ENCODE results near the gene TTC7B. TPM values are rescaled to one million over a fixed set of nuclear protein-coding genes. Genes with fewer than 3 reads are reported as not detected.
A peak's percentile ranks its signal among the peaks of the same experiment; 100 is the strongest.
"Not testable (repeated sequence)": the region's sequence is repeated elsewhere in the genome, so short reads cannot be mapped to it uniquely, and the experiment has no call there.

Gene TTC7B, protein sequence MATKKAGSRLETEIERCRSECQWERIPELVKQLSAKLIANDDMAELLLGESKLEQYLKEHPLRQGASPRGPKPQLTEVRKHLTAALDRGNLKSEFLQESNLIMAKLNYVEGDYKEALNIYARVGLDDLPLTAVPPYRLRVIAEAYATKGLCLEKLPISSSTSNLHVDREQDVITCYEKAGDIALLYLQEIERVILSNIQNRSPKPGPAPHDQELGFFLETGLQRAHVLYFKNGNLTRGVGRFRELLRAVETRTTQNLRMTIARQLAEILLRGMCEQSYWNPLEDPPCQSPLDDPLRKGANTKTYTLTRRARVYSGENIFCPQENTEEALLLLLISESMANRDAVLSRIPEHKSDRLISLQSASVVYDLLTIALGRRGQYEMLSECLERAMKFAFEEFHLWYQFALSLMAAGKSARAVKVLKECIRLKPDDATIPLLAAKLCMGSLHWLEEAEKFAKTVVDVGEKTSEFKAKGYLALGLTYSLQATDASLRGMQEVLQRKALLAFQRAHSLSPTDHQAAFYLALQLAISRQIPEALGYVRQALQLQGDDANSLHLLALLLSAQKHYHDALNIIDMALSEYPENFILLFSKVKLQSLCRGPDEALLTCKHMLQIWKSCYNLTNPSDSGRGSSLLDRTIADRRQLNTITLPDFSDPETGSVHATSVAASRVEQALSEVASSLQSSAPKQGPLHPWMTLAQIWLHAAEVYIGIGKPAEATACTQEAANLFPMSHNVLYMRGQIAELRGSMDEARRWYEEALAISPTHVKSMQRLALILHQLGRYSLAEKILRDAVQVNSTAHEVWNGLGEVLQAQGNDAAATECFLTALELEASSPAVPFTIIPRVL
- polyA plus RNA-seq (2013, experiment 1 of 2) = 15.6 TPM
- polyA plus RNA-seq (2013, experiment 2 of 2) = 17.0 TPM

GRCh38 chr14:90815822-90816662 is at the start of gene TTC7B:
TSS of gene TTC7B (minus strand) at chr14:90816430. CDS start at chr14:90816295, 135 bp downstream.
- no peak within 1 kb of the TSS for H2BK15ac ChIP-seq (replicated peaks; ENCODE audit: low read depth)
- no peak within 1 kb of the TSS for H3K27ac ChIP-seq (ENCODE audit: low read depth, low read length)
- H2BK120ac ChIP-seq (ENCODE audit: low read depth, low read length) = peak within 1 kb of the TSS; percentile 16
- H3K79me2 ChIP-seq (ENCODE audit: control insufficient read depth, insufficient read depth, low read length) = no peaks in the 10 kb centered on the region
- peak within 1 kb of the TSS; percentile 58 for H3K4me3 ChIP-seq (ENCODE audit: low read length)
- H4K8ac ChIP-seq (ENCODE audit: low read depth, low read length) = no peak within 1 kb of the TSS
- H3K18ac ChIP-seq (ENCODE audit: low read length) = peak within 1 kb of the TSS; percentile 92
- no peak within 1 kb of the TSS for H2BK5ac ChIP-seq (ENCODE audit: low read length)
- H3K23ac ChIP-seq (ENCODE audit: low read length) = peak within 1 kb of the TSS; percentile 35
- no peak within 1 kb of the TSS for H4K5ac ChIP-seq (ENCODE audit: low read length)
- H3K27me3 ChIP-seq (ENCODE audit: insufficient read depth, low read length, poor library complexity) = no peaks in the 10 kb centered on the region
- no peaks in the 10 kb centered on the region for H3K36me3 ChIP-seq (ENCODE audit: control insufficient read depth, insufficient read depth, low read length)
- WGBS (ENCODE audit: extremely low coverage, insufficient coverage, low lambda C conversion rate) = no CpG with 5 or more reads among the region's 111 CpGs
- peak; percentile 39 for DNase-seq
- peaks cover 6% of the 10 kb centered on the region for H3K79me1 ChIP-seq (ENCODE audit: low read length)
- peak within 1 kb of the TSS; percentile 76 for H3K9ac ChIP-seq (ENCODE audit: low read length)
- H3K4me1 ChIP-seq (ENCODE audit: control insufficient read depth, low read depth, low read length) = no peaks in the 10 kb centered on the region
- peak within 1 kb of the TSS; percentile 96 for H3K56ac ChIP-seq (ENCODE audit: low read length)
- peak within 1 kb of the TSS; percentile 34 for H3K4me2 ChIP-seq (ENCODE audit: low read length)
- H3K4ac ChIP-seq (ENCODE audit: low read depth, low read length) = peak within 1 kb of the TSS; percentile 77
- no peak within 1 kb of the TSS for H2AK5ac ChIP-seq (ENCODE audit: low read length)

DNA sequence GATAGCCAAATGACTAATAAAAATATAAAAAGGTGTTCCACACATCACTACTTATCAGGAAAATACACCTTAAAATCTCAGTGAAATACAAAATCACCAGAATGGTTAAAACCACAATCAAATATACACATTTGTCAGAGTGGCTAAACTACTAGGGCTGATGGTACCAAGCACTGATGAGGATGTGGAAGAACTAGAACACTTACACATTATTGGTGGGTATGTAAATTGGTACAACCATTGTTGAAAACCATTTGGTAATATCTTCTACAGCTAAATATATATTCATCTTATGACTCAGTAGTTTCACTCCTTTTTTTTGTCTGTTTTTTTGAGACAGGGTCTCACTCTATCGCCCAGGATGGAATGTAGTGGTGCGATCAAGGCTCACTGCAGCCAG is 48.5 kb upstream of the TTC7B start:
- no CpG with 5 or more reads among the region's 2 CpGs for WGBS (ENCODE audit: extremely low coverage, insufficient coverage, low lambda C conversion rate)
- Histone ChIP-seq H3K27me3 (ENCODE audit: insufficient read depth, low read length, poor library complexity) (no peaks in the 10 kb centered on the region), H3K4me2 (ENCODE audit: low read length) (no peak overlapping the region), H3K18ac (ENCODE audit: low read length) (no peak overlapping the region), H3K9ac (ENCODE audit: low read length) (no peak overlapping the region), H3K4me1 (ENCODE audit: control insufficient read depth, low read depth, low read length) (no peaks in the 10 kb centered on the region), H2BK120ac (ENCODE audit: low read depth, low read length) (no peak overlapping the region), H3K79me1 (ENCODE audit: low read length) (no peaks in the 10 kb centered on the region), H3K56ac (ENCODE audit: low read length) (no peak overlapping the region), H2BK15ac (replicated peaks; ENCODE audit: low read depth) (no peak overlapping the region), H3K23ac (ENCODE audit: low read length) (no peak overlapping the region), H3K79me2 (ENCODE audit: control insufficient read depth, insufficient read depth, low read length) (no peaks in the 10 kb centered on the region), H2AK5ac (ENCODE audit: low read length) (no peak overlapping the region), H4K8ac (ENCODE audit: low read depth, low read length) (no peak overlapping the region), H3K4me3 (ENCODE audit: low read length) (no peak overlapping the region), H3K4ac (ENCODE audit: low read depth, low read length) (no peak overlapping the region), H4K5ac (ENCODE audit: low read length) (no peak overlapping the region), H2BK5ac (ENCODE audit: low read length) (no peak overlapping the region), H3K27ac (ENCODE audit: low read depth, low read length) (no peak overlapping the region), H3K36me3 (ENCODE audit: control insufficient read depth, insufficient read depth, low read length) (no peaks in the 10 kb centered on the region)
- DNase-seq = no peak

DNA sequence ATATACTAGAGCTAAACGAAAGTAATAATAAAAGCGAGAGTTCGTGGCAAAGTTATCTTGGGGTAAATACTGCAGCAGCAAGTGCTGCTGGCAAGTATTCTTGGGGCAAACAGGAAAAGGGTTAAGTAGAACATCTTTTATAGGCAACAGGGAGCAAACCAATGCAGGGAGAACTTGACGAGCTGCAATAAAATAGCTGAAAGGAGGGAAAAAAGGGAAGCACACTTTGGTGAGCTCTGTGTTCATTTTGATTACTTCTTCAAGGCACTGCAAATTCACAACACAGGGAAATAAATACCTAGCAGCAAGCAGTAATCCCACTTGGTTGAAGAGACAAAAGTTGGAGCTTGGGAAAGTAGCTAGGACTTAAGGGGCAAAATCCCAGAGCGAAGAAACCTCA is 42.3 kb upstream of the TTC7B start:
- H3K4me1 ChIP-seq (ENCODE audit: control insufficient read depth, low read depth, low read length) = no peaks in the 10 kb centered on the region
- no peak overlapping the region for H4K5ac ChIP-seq (ENCODE audit: low read length)
- DNase-seq = no peak
- H3K18ac ChIP-seq (ENCODE audit: low read length) = no peak overlapping the region
- H3K79me2 ChIP-seq (ENCODE audit: control insufficient read depth, insufficient read depth, low read length) = no peaks in the 10 kb centered on the region
- no peak overlapping the region for H3K56ac ChIP-seq (ENCODE audit: low read length)
- H3K4me2 ChIP-seq (ENCODE audit: low read length) = no peak overlapping the region
- H4K8ac ChIP-seq (ENCODE audit: low read depth, low read length) = no peak overlapping the region
- H2BK5ac ChIP-seq (ENCODE audit: low read length) = no peak overlapping the region
- H3K4ac ChIP-seq (ENCODE audit: low read depth, low read length) = no peak overlapping the region
- H2BK120ac ChIP-seq (ENCODE audit: low read depth, low read length) = no peak overlapping the region
- no peak overlapping the region for H2BK15ac ChIP-seq (replicated peaks; ENCODE audit: low read depth)
- H3K23ac ChIP-seq (ENCODE audit: low read length) = no peak overlapping the region
- no peak overlapping the region for H3K9ac ChIP-seq (ENCODE audit: low read length)
- H2AK5ac ChIP-seq (ENCODE audit: low read length) = no peak overlapping the region
- no peak overlapping the region for H3K27ac ChIP-seq (ENCODE audit: low read depth, low read length)
- H3K4me3 ChIP-seq (ENCODE audit: low read length) = no peak overlapping the region
- H3K36me3 ChIP-seq (ENCODE audit: control insufficient read depth, insufficient read depth, low read length) = no peaks in the 10 kb centered on the region
- H3K27me3 ChIP-seq (ENCODE audit: insufficient read depth, low read length, poor library complexity) = no peaks in the 10 kb centered on the region
- no CpG with 5 or more reads among the region's 5 CpGs for WGBS (ENCODE audit: extremely low coverage, insufficient coverage, low lambda C conversion rate)
- H3K79me1 ChIP-seq (ENCODE audit: low read length) = no peaks in the 10 kb centered on the region

DNA sequence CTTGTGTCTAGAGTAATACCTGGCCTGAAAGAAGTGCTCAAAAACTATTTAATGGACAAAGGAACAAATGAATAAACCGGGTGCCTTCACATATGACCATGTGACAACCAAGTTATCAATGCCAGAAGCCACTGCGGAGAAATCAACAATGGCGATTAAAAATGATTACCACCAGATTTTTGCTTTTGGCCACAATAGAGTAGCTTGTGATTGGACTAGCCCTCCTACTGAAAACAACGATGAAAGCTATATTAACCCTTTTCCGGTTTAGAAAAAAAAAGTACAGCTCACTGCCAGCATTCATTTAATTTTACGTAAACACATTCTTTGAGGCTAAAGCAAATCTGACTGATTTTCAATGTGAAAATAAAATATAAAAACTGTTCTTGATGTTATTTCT is 41.6 kb upstream of the TTC7B start:
- WGBS (ENCODE audit: extremely low coverage, insufficient coverage, low lambda C conversion rate) = no CpG with 5 or more reads among the region's 6 CpGs
- H2BK5ac ChIP-seq (ENCODE audit: low read length) = no peak overlapping the region
- no peak overlapping the region for H3K4me3 ChIP-seq (ENCODE audit: low read length)
- no peaks in the 10 kb centered on the region for H3K79me1 ChIP-seq (ENCODE audit: low read length)
- no peak overlapping the region for H4K5ac ChIP-seq (ENCODE audit: low read length)
- H2AK5ac ChIP-seq (ENCODE audit: low read length) = no peak overlapping the region
- no peak overlapping the region for H3K9ac ChIP-seq (ENCODE audit: low read length)
- no peak for DNase-seq
- H3K36me3 ChIP-seq (ENCODE audit: control insufficient read depth, insufficient read depth, low read length) = no peaks in the 10 kb centered on the region
- no peak overlapping the region for H3K23ac ChIP-seq (ENCODE audit: low read length)
- no peak overlapping the region for H2BK15ac ChIP-seq (replicated peaks; ENCODE audit: low read depth)
- H3K18ac ChIP-seq (ENCODE audit: low read length) = no peak overlapping the region
- H3K27ac ChIP-seq (ENCODE audit: low read depth, low read length) = no peak overlapping the region
- no peaks in the 10 kb centered on the region for H3K4me1 ChIP-seq (ENCODE audit: control insufficient read depth, low read depth, low read length)
- no peak overlapping the region for H2BK120ac ChIP-seq (ENCODE audit: low read depth, low read length)
- no peaks in the 10 kb centered on the region for H3K27me3 ChIP-seq (ENCODE audit: insufficient read depth, low read length, poor library complexity)
- H3K56ac ChIP-seq (ENCODE audit: low read length) = no peak overlapping the region
- no peaks in the 10 kb centered on the region for H3K79me2 ChIP-seq (ENCODE audit: control insufficient read depth, insufficient read depth, low read length)
- H3K4ac ChIP-seq (ENCODE audit: low read depth, low read length) = no peak overlapping the region
- no peak overlapping the region for H3K4me2 ChIP-seq (ENCODE audit: low read length)
- H4K8ac ChIP-seq (ENCODE audit: low read depth, low read length) = no peak overlapping the region

DNA sequence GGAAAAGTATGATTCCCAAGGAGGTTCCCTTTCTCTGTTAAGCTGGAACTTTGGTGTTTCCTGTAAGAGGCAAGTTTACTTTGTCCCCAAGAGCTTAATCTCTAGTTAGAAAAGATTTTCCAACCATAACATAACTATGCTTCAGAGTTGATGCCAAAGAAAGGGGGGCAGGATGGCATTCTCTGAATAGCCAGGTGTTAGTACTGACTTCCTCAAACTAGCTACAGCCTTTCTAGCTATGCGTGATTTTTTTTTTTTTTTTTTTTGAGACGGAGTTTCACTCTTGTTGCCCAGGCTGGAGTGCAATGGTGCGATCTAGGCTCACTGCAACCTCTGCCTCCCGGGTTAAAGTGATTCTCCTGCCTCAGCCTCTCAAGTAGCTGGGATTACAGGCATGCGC is 39.9 kb upstream of the TTC7B start:
- not testable (repeated sequence) for H3K23ac ChIP-seq (ENCODE audit: low read length); H4K8ac ChIP-seq (ENCODE audit: low read depth, low read length); H3K36me3 ChIP-seq (ENCODE audit: control insufficient read depth, insufficient read depth, low read length); H3K4ac ChIP-seq (ENCODE audit: low read depth, low read length); H3K56ac ChIP-seq (ENCODE audit: low read length); H2BK120ac ChIP-seq (ENCODE audit: low read depth, low read length); DNase-seq; H3K79me1 ChIP-seq (ENCODE audit: low read length); H3K18ac ChIP-seq (ENCODE audit: low read length); H3K27ac ChIP-seq (ENCODE audit: low read depth, low read length); H2BK5ac ChIP-seq (ENCODE audit: low read length); H2BK15ac ChIP-seq (replicated peaks; ENCODE audit: low read depth); H3K9ac ChIP-seq (ENCODE audit: low read length); H3K4me1 ChIP-seq (ENCODE audit: control insufficient read depth, low read depth, low read length); H3K4me3 ChIP-seq (ENCODE audit: low read length); H3K79me2 ChIP-seq (ENCODE audit: control insufficient read depth, insufficient read depth, low read length); H2AK5ac ChIP-seq (ENCODE audit: low read length); H3K27me3 ChIP-seq (ENCODE audit: insufficient read depth, low read length, poor library complexity); H4K5ac ChIP-seq (ENCODE audit: low read length); H3K4me2 ChIP-seq (ENCODE audit: low read length)
- no CpG with 5 or more reads among the region's 5 CpGs for WGBS (ENCODE audit: extremely low coverage, insufficient coverage, low lambda C conversion rate)
